Right lobe of liver (tissue), 6 donors: ENCODE measurements around the gene PPP4R2. TPM values are rescaled to one million over a fixed set of nuclear protein-coding genes. Genes with fewer than 3 reads are reported as not detected.

Experiments
- ATAC-seq, 4 donors: fragments of 200-7000 bp; cut with Tn5 transposase; one replicate each; pipeline ENCODE4 v1.9.1; 2020; ENCODE audit warnings: mild to moderate bottlenecking in 4 of 4, moderate library complexity in 4 of 4
- DNase-seq, 3 donors: peaks; one replicate each; pipeline ENCODE4 v3.0.0-alpha.2; 2020
- H3K27ac ChIP-seq, 3 donors: fragments of 200-600 bp; one replicate each; pipeline ENCODE4 v1.8.0; 2022
- H3K27me3 ChIP-seq, 2 donors: fragments of 200-600 bp; one replicate each; pipeline ENCODE4 v1.8.0; 2022
- H3K36me3 ChIP-seq, 4 donors: fragments of 200-600 bp; sonication (generic) in 1 of 4; one replicate each; pipeline versions ENCODE4 v1.5.1 to v1.8.0; 2017 to 2022; ENCODE audit warnings: control low read depth in 1 of 4
- H3K4me1 ChIP-seq, 4 donors: fragments of 200-600 bp; sonication (generic) in 1 of 4; one replicate each; pipeline versions ENCODE4 v1.5.1 to v1.8.0; 2017 to 2022; ENCODE audit warnings: control low read depth in 1 of 4
- H3K4me3 ChIP-seq, 3 donors: fragments of 200-600 bp; one replicate each; pipeline ENCODE4 v1.8.0; 2022
- H3K9me3 ChIP-seq, 4 donors: fragments of 200-600 bp; sonication (generic) in 1 of 4; one replicate each; pipeline versions ENCODE4 v1.5.1 to v1.8.0; 2017 to 2022; ENCODE audit warnings: control low read depth in 1 of 4
- POLR2A ChIP-seq: fragments of 450-650 bp; IDR thresholded peaks from one replicate; pipeline ENCODE4 v1.6.1; 2017; ENCODE audit warnings: antibody characterized with exemption, mild to moderate bottlenecking
- WGBS: methylation state at CpG from one replicate; pipeline ENCODE4 v1.1.6; 2018; ENCODE audit warnings: low coverage, low lambda C conversion rate; ENCODE audit not compliant: insufficient coverage; ENCODE audit errors: missing lambda C conversion rate; 5-methylcytosine and 5-hydroxymethylcytosine counted together
- intact Hi-C, 2 donors: fragments of 100-400 bp; cut with DNase I; formaldehyde crosslinking; loops; one replicate each; pipeline versions ENCODE4 v1.11.2 to v1.14.1; 2022
- total RNA-seq, 6 experiments: library from RNA; depleted of rRNA in 2 of 6; stranded (reverse); fragments of >200 nt in 2 of 6; fragmentation: NEBNext Ultra II Directional in 3 of 6; extraction: Animal tissue kit (Norgen Biotek cat#: 25700) in 3 of 6; gene quantifications; one replicate each; pipeline versions ENCODE4 v1.1.0 to v1.2.4, GENCODE V29; 2016 to 2023
- TF ChIP-seq, protein P1 (sequence below), 4 donors: fragments of 200-600 bp in 3 of 4; fragments of 450-650 bp in 1 of 4; IDR thresholded peaks; one replicate each; pipeline versions ENCODE4 v1.5.1 to v1.8.0; 2016 to 2022; ENCODE audit warnings: antibody characterized with exemption in 4 of 4, mild to moderate bottlenecking in 2 of 4
- donor health status: DM: no; HTN: yes; CAD: no.
- donor health status: DM: no; HTN: no; CAD: no.
- donor health status: DM: no; HTN: no; CAD: no.
- donor health status: DM: no; HTN: yes; CAD: no.
- donor health status: DM: no; HTN: yes; CAD: no.

PPP4R2 gene
- total RNA-seq, 6 experiments from 2014 or later = 23.7 to 56.1 (median 42.3) TPM

DNA sequence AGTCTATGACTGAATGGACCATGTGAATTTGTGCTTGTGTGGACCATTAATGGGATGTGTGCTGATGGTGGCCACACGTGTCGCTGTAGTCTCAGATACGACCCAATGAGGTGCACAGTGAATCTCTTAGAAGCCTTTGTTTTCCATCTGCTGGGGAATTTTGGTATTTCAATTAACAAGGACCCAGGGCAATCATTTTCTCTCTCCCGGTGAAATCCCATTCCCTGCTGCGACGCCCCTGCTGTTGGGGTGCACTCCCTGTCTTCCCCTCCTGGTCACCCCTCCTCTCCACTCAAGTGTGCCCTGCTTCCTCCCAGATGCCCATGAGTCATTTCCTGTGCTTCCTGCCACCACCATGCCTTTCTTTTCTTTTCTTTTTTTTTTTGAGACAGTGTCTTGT, 97.5 kb downstream of the PPP4R2 start:
- H3K27me3 ChIP-seq = no peaks in the 10 kb centered on the region
- no peaks in the 10 kb centered on the region for H3K4me1 ChIP-seq
- no peak overlapping the region for H3K4me3 ChIP-seq
- intact Hi-C loops = no loop called here
- no peaks in the 10 kb centered on the region for H3K36me3 ChIP-seq
- H3K9me3 ChIP-seq = no peaks in the 10 kb centered on the region
- TF ChIP-seq, protein P1, sequence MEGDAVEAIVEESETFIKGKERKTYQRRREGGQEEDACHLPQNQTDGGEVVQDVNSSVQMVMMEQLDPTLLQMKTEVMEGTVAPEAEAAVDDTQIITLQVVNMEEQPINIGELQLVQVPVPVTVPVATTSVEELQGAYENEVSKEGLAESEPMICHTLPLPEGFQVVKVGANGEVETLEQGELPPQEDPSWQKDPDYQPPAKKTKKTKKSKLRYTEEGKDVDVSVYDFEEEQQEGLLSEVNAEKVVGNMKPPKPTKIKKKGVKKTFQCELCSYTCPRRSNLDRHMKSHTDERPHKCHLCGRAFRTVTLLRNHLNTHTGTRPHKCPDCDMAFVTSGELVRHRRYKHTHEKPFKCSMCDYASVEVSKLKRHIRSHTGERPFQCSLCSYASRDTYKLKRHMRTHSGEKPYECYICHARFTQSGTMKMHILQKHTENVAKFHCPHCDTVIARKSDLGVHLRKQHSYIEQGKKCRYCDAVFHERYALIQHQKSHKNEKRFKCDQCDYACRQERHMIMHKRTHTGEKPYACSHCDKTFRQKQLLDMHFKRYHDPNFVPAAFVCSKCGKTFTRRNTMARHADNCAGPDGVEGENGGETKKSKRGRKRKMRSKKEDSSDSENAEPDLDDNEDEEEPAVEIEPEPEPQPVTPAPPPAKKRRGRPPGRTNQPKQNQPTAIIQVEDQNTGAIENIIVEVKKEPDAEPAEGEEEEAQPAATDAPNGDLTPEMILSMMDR (IDR thresholded peaks at IDR 0.05) = no peak
- TF ChIP-seq POLR2A = no peak
- ATAC-seq = no peak
- H3K27ac ChIP-seq = no peak overlapping the region
- 43% methylated on average over 4 of the region's 6 CpGs for WGBS
- DNase-seq = no peak

DNA sequence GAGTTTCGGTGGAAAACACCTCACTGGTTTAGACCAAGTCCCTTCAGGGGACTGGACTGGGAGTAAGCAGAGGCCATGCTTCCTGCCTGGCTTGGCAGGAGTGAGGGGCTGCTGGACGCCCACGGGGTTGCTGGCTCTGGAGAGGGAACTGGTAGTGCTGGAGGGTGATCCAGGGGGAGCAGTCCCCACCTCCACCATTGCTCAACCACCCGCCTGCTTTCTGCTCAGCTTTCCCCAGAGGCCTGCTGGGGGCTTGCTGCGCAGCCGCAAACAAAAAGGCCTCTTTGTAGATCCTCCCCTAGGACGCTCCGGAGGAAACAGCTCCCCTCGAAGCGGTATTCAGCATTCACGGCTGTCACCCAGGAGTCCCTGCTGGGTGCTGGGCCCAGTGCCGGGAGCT, 98.3 kb downstream of the PPP4R2 start:
- WGBS = 43% methylated on average over 5 of the region's 12 CpGs
- Histone ChIP-seq H3K27me3 (no peaks in the 10 kb centered on the region), H3K9me3 (no peaks in the 10 kb centered on the region), H3K27ac (no peak overlapping the region), H3K4me3 (no peak overlapping the region), H3K36me3 (no peaks in the 10 kb centered on the region), H3K4me1 (no peaks in the 10 kb centered on the region)
- intact Hi-C loops = no loop called here
- ATAC-seq (no peak), DNase-seq (no peak)
- TF ChIP-seq POLR2A = no peak
- TF ChIP-seq, protein P1 (IDR thresholded peaks at IDR 0.05) = no peak

DNA sequence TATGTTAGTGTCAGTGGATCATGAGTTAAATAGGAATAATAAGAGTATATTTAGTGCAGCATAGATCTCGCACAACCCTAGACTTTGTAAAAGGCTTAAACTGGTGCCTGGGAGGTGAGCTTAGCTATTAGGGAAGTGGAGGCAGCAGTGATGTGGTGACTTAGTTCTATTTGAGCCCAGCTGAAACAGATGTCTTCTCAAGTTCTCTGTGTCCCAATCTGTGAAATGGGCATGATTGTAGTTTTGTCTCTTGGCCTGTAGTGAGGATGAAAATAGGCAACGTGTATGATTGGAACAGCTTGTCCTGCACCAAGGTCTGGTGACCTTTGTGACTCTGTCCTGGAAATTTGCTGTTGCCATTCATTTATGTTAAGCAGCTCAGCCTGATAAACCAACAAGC, 99.6 kb downstream of the PPP4R2 start:
- no peak for ATAC-seq
- no peak overlapping the region for H3K4me3 ChIP-seq
- H3K36me3 ChIP-seq = no peaks in the 10 kb centered on the region
- 70% methylated on average over 2 of the region's 2 CpGs for WGBS
- no peaks in the 10 kb centered on the region for H3K27me3 ChIP-seq
- TF ChIP-seq, protein P1 (IDR thresholded peaks at IDR 0.05) = no peak
- no peak for TF ChIP-seq POLR2A
- H3K9me3 ChIP-seq = no peaks in the 10 kb centered on the region
- no peak for DNase-seq
- intact Hi-C loops = no loop called here
- H3K4me1 ChIP-seq = no peaks in the 10 kb centered on the region
- H3K27ac ChIP-seq = no peak overlapping the region

DNA sequence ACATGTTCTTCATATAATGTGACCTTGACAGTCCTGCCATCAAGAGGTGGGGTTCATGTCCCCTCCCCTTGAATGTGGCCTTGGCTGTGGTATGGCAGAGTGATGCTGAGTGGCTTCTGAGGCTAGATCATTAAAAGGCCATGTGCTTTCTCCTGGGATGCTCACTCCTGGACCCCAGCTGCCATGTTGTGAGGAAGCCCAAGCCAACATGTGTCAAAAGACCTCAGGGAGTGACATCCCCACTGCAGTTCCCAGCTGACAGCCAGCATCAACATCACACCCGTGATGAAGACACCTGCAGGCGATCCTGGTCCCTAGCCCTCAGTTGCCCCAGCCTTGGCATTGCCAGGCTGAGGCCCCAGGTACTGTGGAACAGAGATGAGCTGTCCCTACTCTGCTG, 101.4 kb downstream of the PPP4R2 start:
- Histone ChIP-seq H3K36me3 (no peaks in the 10 kb centered on the region), H3K4me3 (no peak overlapping the region), H3K27me3 (no peaks in the 10 kb centered on the region), H3K4me1 (no peaks in the 10 kb centered on the region), H3K9me3 (no peaks in the 10 kb centered on the region), H3K27ac (no peak overlapping the region)
- ATAC-seq (no peak), DNase-seq (no peak)
- WGBS = 92% methylated on average over 2 of the region's 2 CpGs
- TF ChIP-seq, protein P1 (IDR thresholded peaks at IDR 0.05) = no peak
- TF ChIP-seq POLR2A = no peak
- intact Hi-C loops = no loop called here

DNA sequence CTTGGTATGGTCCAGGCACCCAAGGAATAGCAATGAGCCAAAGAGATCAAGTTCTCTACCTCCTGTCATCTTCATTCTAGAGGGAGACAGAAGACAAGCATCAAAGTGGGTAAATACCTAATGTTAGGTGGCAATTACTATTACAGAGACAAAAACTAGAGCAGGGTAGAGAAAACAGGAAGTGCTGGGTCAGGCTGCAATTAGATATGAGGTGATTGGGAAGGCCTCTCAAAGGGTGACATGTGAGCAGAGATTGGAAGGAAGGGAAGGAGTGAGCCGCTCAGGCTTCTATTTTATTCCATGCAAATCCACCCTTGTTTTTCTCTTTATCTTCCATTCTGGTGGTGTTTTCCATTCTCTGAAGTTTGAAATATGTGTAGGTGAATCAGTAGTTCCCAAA, 102.3 kb downstream of the PPP4R2 start:
- H3K36me3 ChIP-seq = no peaks in the 10 kb centered on the region
- DNase-seq (no peak), ATAC-seq (no peak)
- no peak overlapping the region for H3K27ac ChIP-seq
- 78% methylated on average over 1 of the region's 1 CpG for WGBS
- no peaks in the 10 kb centered on the region for H3K4me1 ChIP-seq
- TF ChIP-seq POLR2A = no peak
- TF ChIP-seq, protein P1 (IDR thresholded peaks at IDR 0.05) = no peak
- no peaks in the 10 kb centered on the region for H3K27me3 ChIP-seq
- no peak overlapping the region for H3K4me3 ChIP-seq
- H3K9me3 ChIP-seq = no peaks in the 10 kb centered on the region
- intact Hi-C loops = no loop called here
